HepG2 (cell line): Measurements from ENCODE around the gene NME7. TPM values are rescaled to one million over a fixed set of nuclear protein-coding genes. Genes with fewer than 3 reads are reported as not detected.

ENCODE experiments used
- MAX ChIP-seq: IDR thresholded peaks from 2 replicates; pipeline ENCODE4 v1.6.1; 2012; ENCODE audit warnings: inconsistent platforms
- MLXIP ChIP-seq: sonication (generic); formaldehyde crosslinking; IDR thresholded peaks from 2 replicates; pipeline ENCODE4 v1.9.0; 2021; ENCODE audit warnings: missing genetic modification reagents, borderline replicate concordance
- PRDM15 ChIP-seq: sonication (generic); formaldehyde crosslinking; IDR thresholded peaks from 2 replicates; pipeline ENCODE4 v1.4.0; 2020; ENCODE audit warnings: missing genetic modification reagents
- PRPF4 ChIP-seq: fragments of 200-400 bp; formaldehyde crosslinking; IDR thresholded peaks from 2 replicates; pipeline ENCODE4 v1.6.1; 2016; ENCODE audit warnings: low read length, low read depth; ENCODE audit not compliant: poor library complexity, severe bottlenecking
- ZBTB8A ChIP-seq: sonication (generic); formaldehyde crosslinking; IDR thresholded peaks from 2 replicates; pipeline ENCODE4 v1.4.0; 2020; ENCODE audit warnings: mild to moderate bottlenecking, low read depth, missing genetic modification reagents, borderline replicate concordance
- ZNF564 ChIP-seq: sonication (generic); formaldehyde crosslinking; IDR thresholded peaks from 2 replicates; pipeline ENCODE4 v1.8.1; 2023; ENCODE audit warnings: mild to moderate bottlenecking, missing genetic modification reagents
- ZNF766 ChIP-seq: sonication (generic); formaldehyde crosslinking; IDR thresholded peaks from 2 replicates; pipeline ENCODE4 v1.5.0; 2020; ENCODE audit warnings: missing genetic modification reagents, borderline replicate concordance
- ZSCAN30 ChIP-seq: sonication (generic); formaldehyde crosslinking; IDR thresholded peaks from 2 replicates; pipeline ENCODE4 v1.5.0; 2020; ENCODE audit warnings: mild to moderate bottlenecking, missing genetic modification reagents
- polyA plus RNA-seq, 8 experiments: library from polyadenylated mRNA; depleted of rRNA in 3 of 8; stranded (reverse) in 7 of 8; unstranded in 1 of 8; fragments of >200 nt; fragmentation: Illumina TruSeq in 4 of 8; extraction: Trizol in 4 of 8; gene quantifications; 2 replicates each; pipeline versions ENCODE4 v1.2.1 to v1.2.3, GENCODE V29; 2011 to 2016; ENCODE audit warnings: low read depth in 4 of 8, missing spikeins in 1 of 8, mixed read lengths in 1 of 8; ENCODE audit not compliant: insufficient read depth in 1 of 8
- total RNA-seq, 5 experiments: library from RNA; depleted of rRNA; stranded (reverse); fragments of >200 nt; fragmentation: Illumina TruSeq; extraction: Trizol; gene quantifications; 2 replicates each; pipeline ENCODE4 v1.2.3, GENCODE V29; 2016; ENCODE audit warnings: low read depth in 1 of 5
- TF ChIP-seq, protein P1 (sequence below): sonication (generic); formaldehyde crosslinking; IDR thresholded peaks from 2 replicates; pipeline ENCODE4 v1.5.0; 2020; ENCODE audit warnings: missing genetic modification reagents
- TF ChIP-seq, protein P2 (sequence below): sonication (generic); formaldehyde crosslinking; IDR thresholded peaks from 2 replicates; pipeline ENCODE4 v1.5.0; 2020; ENCODE audit warnings: missing genetic modification reagents, mild to moderate bottlenecking, borderline replicate concordance
- TF ChIP-seq, protein P3 (sequence below): sonication (generic); formaldehyde crosslinking; IDR thresholded peaks from 2 replicates; pipeline ENCODE4 v1.4.0; 2020; ENCODE audit warnings: mild to moderate bottlenecking, missing genetic modification reagents
- TF ChIP-seq, protein P4 (sequence below): sonication (generic); formaldehyde crosslinking; IDR thresholded peaks from 2 replicates; pipeline ENCODE4 v1.4.0; 2020; ENCODE audit warnings: missing genetic modification reagents; ENCODE audit errors: not compliant biosample characterization
- TF ChIP-seq, protein P5 (sequence below): sonication (generic); formaldehyde crosslinking; IDR thresholded peaks from 2 replicates; pipeline ENCODE4 v1.5.0; 2020; ENCODE audit warnings: mild to moderate bottlenecking, low read depth, missing genetic modification reagents, borderline replicate concordance

NME7 gene
- total and polyA plus RNA-seq, 2 of the 13 experiments (the other 11 are each of a cell fraction or from before 2014, with no cell fraction given): 9.4 to 22.5 TPM

- TF ChIP-seq, protein P1, sequence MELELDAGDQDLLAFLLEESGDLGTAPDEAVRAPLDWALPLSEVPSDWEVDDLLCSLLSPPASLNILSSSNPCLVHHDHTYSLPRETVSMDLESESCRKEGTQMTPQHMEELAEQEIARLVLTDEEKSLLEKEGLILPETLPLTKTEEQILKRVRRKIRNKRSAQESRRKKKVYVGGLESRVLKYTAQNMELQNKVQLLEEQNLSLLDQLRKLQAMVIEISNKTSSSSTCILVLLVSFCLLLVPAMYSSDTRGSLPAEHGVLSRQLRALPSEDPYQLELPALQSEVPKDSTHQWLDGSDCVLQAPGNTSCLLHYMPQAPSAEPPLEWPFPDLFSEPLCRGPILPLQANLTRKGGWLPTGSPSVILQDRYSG (CRISPR knock-in tag): no peak
- TF ChIP-seq, protein P2, sequence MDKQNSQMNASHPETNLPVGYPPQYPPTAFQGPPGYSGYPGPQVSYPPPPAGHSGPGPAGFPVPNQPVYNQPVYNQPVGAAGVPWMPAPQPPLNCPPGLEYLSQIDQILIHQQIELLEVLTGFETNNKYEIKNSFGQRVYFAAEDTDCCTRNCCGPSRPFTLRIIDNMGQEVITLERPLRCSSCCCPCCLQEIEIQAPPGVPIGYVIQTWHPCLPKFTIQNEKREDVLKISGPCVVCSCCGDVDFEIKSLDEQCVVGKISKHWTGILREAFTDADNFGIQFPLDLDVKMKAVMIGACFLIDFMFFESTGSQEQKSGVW (CRISPR knock-in tag): no peak
- TF ChIP-seq, protein P3, sequence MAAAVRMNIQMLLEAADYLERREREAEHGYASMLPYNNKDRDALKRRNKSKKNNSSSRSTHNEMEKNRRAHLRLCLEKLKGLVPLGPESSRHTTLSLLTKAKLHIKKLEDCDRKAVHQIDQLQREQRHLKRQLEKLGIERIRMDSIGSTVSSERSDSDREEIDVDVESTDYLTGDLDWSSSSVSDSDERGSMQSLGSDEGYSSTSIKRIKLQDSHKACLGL (CRISPR knock-in tag): no peak
- TF ChIP-seq ZBTB8A (CRISPR knock-in tag) (no peak), ZSCAN30 (CRISPR knock-in tag) (no peak), MLXIP (no peak), PRDM15 (CRISPR knock-in tag) (no peak), MAX (peak; percentile 53; the same call in 1 of the 2 replicates), PRPF4 (no peak), ZNF766 (CRISPR knock-in tag) (no peak), ZNF564 (no peak)
- TF ChIP-seq, protein P4, sequence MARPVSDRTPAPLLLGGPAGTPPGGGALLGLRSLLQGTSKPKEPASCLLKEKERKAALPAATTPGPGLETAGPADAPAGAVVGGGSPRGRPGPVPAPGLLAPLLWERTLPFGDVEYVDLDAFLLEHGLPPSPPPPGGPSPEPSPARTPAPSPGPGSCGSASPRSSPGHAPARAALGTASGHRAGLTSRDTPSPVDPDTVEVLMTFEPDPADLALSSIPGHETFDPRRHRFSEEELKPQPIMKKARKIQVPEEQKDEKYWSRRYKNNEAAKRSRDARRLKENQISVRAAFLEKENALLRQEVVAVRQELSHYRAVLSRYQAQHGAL (CRISPR knock-in tag): no peak
- TF ChIP-seq, protein P5, sequence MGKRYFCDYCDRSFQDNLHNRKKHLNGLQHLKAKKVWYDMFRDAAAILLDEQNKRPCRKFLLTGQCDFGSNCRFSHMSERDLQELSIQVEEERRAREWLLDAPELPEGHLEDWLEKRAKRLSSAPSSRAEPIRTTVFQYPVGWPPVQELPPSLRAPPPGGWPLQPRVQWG (CRISPR knock-in tag): no peak
Measured at GRCh38 chr1:169367686-169368405, at the start of gene NME7, which contains the start of gene BLZF1 (continued).
